ENCODE results near the gene ATP9B.

ATP9B gene

GRCh38 chr18:79300413-79300812 lies 231.2 kb downstream of the ATP9B start:
- no peak for TF ChIP-seq ZBTB20 (tag by site-specific recombination; IDR thresholded peaks at IDR 0.05)
- TF ChIP-seq ZNF76 (tag by site-specific recombination; IDR thresholded peaks at IDR 0.05; ENCODE audit: borderline replicate concordance, low read depth), result no peak
- TF ChIP-seq HOXA7 (CRISPR knock-in tag; IDR thresholded peaks at IDR 0.05; ENCODE audit: borderline replicate concordance), result no peak
- no peak for TF ChIP-seq ZSCAN23 (tag by site-specific recombination; IDR thresholded peaks at IDR 0.05)
- no peak for TF ChIP-seq ZNF701 (tag by site-specific recombination; IDR thresholded peaks at IDR 0.05)
- TF ChIP-seq ZNF580 (tag by site-specific recombination; IDR thresholded peaks at IDR 0.05), result no peak
- TF ChIP-seq ZBTB1 (tag by site-specific recombination; IDR thresholded peaks at IDR 0.05), result no peak
- no peak for TF ChIP-seq ZNF624 (tag by site-specific recombination; IDR thresholded peaks at IDR 0.05)
- TF ChIP-seq PRDM1 (tag by site-specific recombination; IDR thresholded peaks at IDR 0.05), result no peak
- TF ChIP-seq ZNF529 (tag by site-specific recombination; IDR thresholded peaks at IDR 0.05; ENCODE audit: insufficient replicate concordance), result no peak
- Histone ChIP-seq H3K4me3 (ENCODE audit: low read depth, low read length) (no peak overlapping the region), H3K36me3 (ENCODE audit: control insufficient read depth in 2 of 2, insufficient read depth in 1 of 2, low read length in 2 of 2) (peaks cover 3% of the 10 kb centered on the region in 2 experiments; a peak in 1 of 3 replicates), H3K4me1 (ENCODE audit: control insufficient read depth, insufficient read depth, low read length) (no peaks in the 10 kb centered on the region), H3K9me3 (ENCODE audit: control insufficient read depth, insufficient read depth, low read depth, low read length) (no peaks in the 10 kb centered on the region), H3K27ac (ENCODE audit: extremely low read depth, low read depth, low read length) (no peak overlapping the region)
- ChIA-PET CTCF (no interaction called here), POLR2A (no interaction called here)

- Histone ChIP-seq H3K9me3 (ENCODE audit: control insufficient read depth, insufficient read depth, low read depth, low read length) (no peaks in the 10 kb centered on the region), H3K27ac (ENCODE audit: extremely low read depth, low read depth, low read length) (no peak overlapping the region), H3K4me3 (ENCODE audit: low read depth, low read length) (no peak overlapping the region), H3K36me3 (ENCODE audit: control insufficient read depth in 2 of 2, insufficient read depth in 1 of 2, low read length in 2 of 2) (peaks cover 3 to 6% of the 10 kb centered on the region in 2 experiments; a peak in 1 of 3 replicates), H3K4me1 (ENCODE audit: control insufficient read depth, insufficient read depth, low read length) (no peaks in the 10 kb centered on the region)
- CTCF ChIA-PET, result no interaction called here
- TF ChIP-seq PATZ1 (tag by site-specific recombination; IDR thresholded peaks at IDR 0.05) (no peak), ZSCAN16 (tag by site-specific recombination; IDR thresholded peaks at IDR 0.05) (no peak), SP2 (tag by site-specific recombination; IDR thresholded peaks at IDR 0.05) (no peak), ZNF433 (tag by site-specific recombination; IDR thresholded peaks at IDR 0.05; ENCODE audit: low read depth) (no peak), ZNF549 (tag by site-specific recombination; IDR thresholded peaks at IDR 0.05) (no peak), ZNF121 (tag by site-specific recombination; IDR thresholded peaks at IDR 0.05) (no peak), MYNN (tag by site-specific recombination; IDR thresholded peaks at IDR 0.05; ENCODE audit: borderline replicate concordance) (no peak), GLIS2 (tag by site-specific recombination; IDR thresholded peaks at IDR 0.05) (no peak), ZNF140 (tag by site-specific recombination; IDR thresholded peaks at IDR 0.05) (no peak), ZNF114 (tag by site-specific recombination; IDR thresholded peaks at IDR 0.05) (no peak), ZNF610 (tag by site-specific recombination; IDR thresholded peaks at IDR 0.05; ENCODE audit: borderline replicate concordance) (no peak), ZNF324 (tag by site-specific recombination; IDR thresholded peaks at IDR 0.05) (no peak), SALL2 (tag by site-specific recombination; IDR thresholded peaks at IDR 0.05; ENCODE audit: borderline replicate concordance) (no peak), ZNF404 (tag by site-specific recombination; IDR thresholded peaks at IDR 0.05) (no peak), REPIN1 (tag by site-specific recombination; IDR thresholded peaks at IDR 0.05; ENCODE audit: low read depth) (no peak), ZNF580 (tag by site-specific recombination; IDR thresholded peaks at IDR 0.05) (no peak), REST (tag by site-specific recombination; IDR thresholded peaks at IDR 0.05) (no peak), ZNF266 (tag by site-specific recombination; IDR thresholded peaks at IDR 0.05; ENCODE audit: low read depth) (no peak), ZNF776 (tag by site-specific recombination; IDR thresholded peaks at IDR 0.05; ENCODE audit: borderline replicate concordance) (no peak), ZNF211 (tag by site-specific recombination; IDR thresholded peaks at IDR 0.05; ENCODE audit: low read depth) (no peak)
- POLR2A ChIA-PET, result no interaction called here
These were observed 232.9 kb downstream of the ATP9B start for GRCh38 chr18:79302120-79302519.

Data from HEK293 (cell line).